Measurements from ENCODE around the gene TMSB15A.
"Not testable (repeated sequence)": the region's sequence is repeated elsewhere in the genome, so short reads cannot be mapped to it uniquely, and the experiment has no call there.

TMSB15A gene

DNA sequence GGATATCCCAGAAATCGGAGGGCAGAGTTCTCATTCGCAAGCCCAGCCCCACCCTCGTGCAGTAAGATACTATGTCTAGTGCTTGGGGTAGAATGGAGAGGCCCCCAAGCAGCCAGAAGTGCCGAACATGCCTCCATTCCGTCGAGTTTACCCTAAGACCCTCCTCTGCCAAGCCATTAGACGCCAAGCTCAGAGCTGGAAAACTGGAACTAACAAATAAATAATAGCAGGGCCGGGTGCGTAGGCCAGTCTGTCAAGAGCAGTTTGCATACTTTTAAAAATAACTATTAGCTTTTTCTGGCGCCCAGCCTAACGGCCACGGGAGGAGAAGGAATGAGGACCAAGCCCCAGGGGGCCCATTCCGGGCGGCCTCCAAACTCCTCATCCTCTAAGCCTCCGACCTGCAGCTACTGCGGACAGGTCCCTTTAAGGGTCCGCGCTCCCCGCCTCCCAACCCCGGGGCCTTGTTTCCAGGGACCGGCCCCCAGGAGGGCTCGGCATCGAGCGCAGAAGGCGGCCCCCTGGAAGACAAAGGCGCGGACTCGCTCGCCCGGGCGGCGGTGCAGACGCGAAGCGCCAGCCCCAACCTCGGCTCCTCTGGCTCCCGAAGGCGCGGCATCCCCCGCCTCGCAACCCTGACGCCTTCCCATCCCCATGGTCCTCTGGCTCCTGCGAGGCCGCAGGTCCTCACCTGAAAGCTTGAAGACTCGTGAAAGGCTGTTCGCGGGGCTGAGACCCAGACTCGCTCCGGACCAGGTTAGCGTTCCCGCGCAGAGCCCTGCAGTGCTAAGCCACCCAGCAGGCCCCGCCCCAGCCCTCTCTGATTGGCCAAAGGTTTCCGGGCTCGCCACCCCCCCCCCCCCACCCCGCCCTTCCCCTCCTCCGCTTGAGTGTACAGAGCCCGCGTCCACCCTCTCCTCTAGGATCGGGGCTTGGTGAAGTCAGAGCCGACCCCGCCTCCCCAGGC, at the start of gene TMSB15A:
Gene TMSB15A, minus strand, starts transcription at position 765 of the 967 bp plus-strand sequence.
- peak within 1 kb of the TSS; percentile 50 for H3K4me3 ChIP-seq (ENCODE audit: low read depth, low read length)

GRCh38 chrX:102560423-102561068, 44.0 kb upstream of the TMSB15A start:
- DNase-seq (ENCODE audit: low read depth): no peak
- H3K4me3 ChIP-seq (ENCODE audit: low read depth, low read length): no peak overlapping the region
- no peak for TF ChIP-seq CTCF (IDR thresholded peaks at IDR 0.05; ENCODE audit: control insufficient read depth, extremely low read depth, insufficient read depth)

More for the DNA sequence above, at the start of gene TMSB15A:
- no peak for TF ChIP-seq CTCF (IDR thresholded peaks at IDR 0.05; ENCODE audit: control insufficient read depth, extremely low read depth, insufficient read depth)
- no peak for DNase-seq (ENCODE audit: low read depth)

DNA sequence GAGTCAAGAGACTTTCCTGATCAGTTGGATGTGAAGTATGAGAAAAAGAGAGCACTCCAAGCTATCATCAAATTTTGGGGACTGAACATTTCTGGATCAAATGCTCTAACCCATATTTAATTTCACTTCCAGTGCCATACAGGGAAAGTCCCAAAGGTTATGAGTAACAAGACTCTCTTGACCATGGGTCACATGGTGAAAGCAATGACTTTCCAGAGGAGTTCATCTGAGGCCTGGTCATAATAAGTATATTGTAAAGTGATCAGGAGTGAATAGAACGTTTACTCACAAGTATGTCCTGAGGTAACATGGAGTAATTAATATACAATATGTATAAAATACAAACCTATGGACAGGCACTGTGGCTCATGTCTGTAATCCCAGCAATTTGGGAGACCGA, 42.1 kb upstream of the TMSB15A start:
- no peak overlapping the region for H3K4me3 ChIP-seq (ENCODE audit: low read depth, low read length)
- DNase-seq (ENCODE audit: low read depth): no peak
- no peak for TF ChIP-seq CTCF (IDR thresholded peaks at IDR 0.05; ENCODE audit: control insufficient read depth, extremely low read depth, insufficient read depth)

DNA sequence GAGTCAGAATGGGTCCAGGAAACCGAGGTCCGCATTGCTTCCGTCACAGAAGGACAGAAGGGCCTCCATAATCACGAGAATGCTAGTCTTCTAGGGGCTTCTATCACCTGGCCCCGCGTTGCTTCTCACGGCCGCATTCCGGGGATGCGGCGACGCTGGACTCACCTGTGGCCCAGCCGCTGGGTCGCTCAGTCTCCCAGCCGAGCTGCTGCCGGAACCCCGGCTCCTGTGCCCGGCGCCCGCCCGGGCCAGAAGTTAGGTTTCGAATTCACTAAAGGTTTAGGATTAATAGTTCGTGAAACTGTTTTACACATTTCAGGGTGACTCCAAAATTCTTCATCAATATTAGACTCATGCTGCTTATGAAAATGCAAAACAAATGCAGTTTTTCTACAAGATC, 31.7 kb upstream of the TMSB15A start:
- DNase-seq (ENCODE audit: low read depth): no peak
- TF ChIP-seq CTCF (IDR thresholded peaks at IDR 0.05; ENCODE audit: control insufficient read depth, extremely low read depth, insufficient read depth): no peak
- no peak overlapping the region for H3K4me3 ChIP-seq (ENCODE audit: low read depth, low read length)

- H3K4me3 ChIP-seq (ENCODE audit: low read depth, low read length): no peak overlapping the region
- no peak for TF ChIP-seq CTCF (IDR thresholded peaks at IDR 0.05; ENCODE audit: control insufficient read depth, extremely low read depth, insufficient read depth)
- DNase-seq (ENCODE audit: low read depth): no peak
Observed at GRCh38 chrX:102546828-102547493, 30.4 kb upstream of the TMSB15A start.

DNA sequence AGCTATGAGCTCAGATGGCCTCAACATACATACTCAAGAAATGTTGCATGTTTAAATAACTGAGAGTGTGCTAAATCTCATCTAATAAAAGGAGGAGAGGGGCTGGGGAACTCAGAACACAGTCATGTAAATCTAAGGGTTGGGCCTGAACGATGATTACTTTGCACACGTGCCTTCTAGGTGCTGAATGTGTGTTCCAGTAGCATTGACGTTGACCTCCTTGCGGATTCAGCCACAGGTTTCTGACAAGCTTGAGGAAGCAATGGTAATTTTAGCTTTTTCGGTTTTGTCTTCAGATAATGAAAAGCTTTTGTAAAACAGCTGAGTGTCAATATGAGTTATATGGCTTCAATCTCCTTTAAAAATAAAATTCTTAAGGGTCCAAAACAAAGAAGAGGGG, 29.6 kb upstream of the TMSB15A start:
- DNase-seq (ENCODE audit: low read depth); H3K4me3 ChIP-seq (ENCODE audit: low read depth, low read length): not testable (repeated sequence)

DNA sequence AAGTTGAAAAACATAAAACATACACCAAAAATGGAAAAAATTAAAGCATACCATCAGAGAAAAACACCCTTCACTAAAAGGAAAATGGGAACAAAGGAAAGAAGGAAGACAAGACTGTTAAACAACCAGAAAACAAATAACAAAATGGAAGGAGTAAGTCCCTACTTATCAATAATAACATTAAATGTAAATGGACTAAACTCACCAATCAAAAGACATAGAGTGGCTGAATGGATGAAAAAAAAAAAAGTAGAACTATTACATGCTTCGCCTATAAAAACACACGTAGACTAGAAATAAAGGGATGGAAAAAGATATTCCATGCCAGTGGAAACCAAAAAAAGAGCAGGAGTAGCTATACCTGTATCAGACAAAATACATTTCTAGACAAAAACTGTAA, 19.4 kb upstream of the TMSB15A start:
- no peak overlapping the region for H3K4me3 ChIP-seq (ENCODE audit: low read depth, low read length)
- TF ChIP-seq CTCF (IDR thresholded peaks at IDR 0.05; ENCODE audit: control insufficient read depth, extremely low read depth, insufficient read depth): no peak
- DNase-seq (ENCODE audit: low read depth): no peak

All from LNCaP clone FGC (cell line).